KMS-11 (cell line): ENCODE data around the gene C5orf15.
"Not testable (repeated sequence)": the region's sequence is repeated elsewhere in the genome, so short reads cannot be mapped to it uniquely, and the experiment has no call there.

ENCODE experiments used
- H2AFZ ChIP-seq: fragments of 200-600 bp; sonication (generic); 2 replicates; pipeline ENCODE4 v1.6.1; 2016; ENCODE audit warnings: antibody characterized with exemption, mixed run types, low read depth
- H3K27ac ChIP-seq: fragments of 200-600 bp; sonication (generic); 2 replicates; pipeline ENCODE4 v1.6.1; 2016; ENCODE audit warnings: mild to moderate bottlenecking, mixed run types
- H3K27me3 ChIP-seq: fragments of 200-600 bp; sonication (generic); 2 replicates; pipeline ENCODE4 v1.6.1; 2017; ENCODE audit warnings: mild to moderate bottlenecking, low read depth, mixed run types, moderate library complexity; ENCODE audit not compliant: insufficient read depth
- H3K36me3 ChIP-seq: fragments of 200-600 bp; sonication (generic); 2 replicates; pipeline ENCODE4 v1.6.1; 2017; ENCODE audit warnings: mild to moderate bottlenecking, mixed run types; ENCODE audit not compliant: insufficient read depth
- H3K4me1 ChIP-seq: fragments of 200-600 bp; sonication (generic); 2 replicates; pipeline ENCODE4 v1.6.1; 2016; ENCODE audit warnings: mild to moderate bottlenecking, low read depth, mixed run types; ENCODE audit not compliant: poor library complexity, severe bottlenecking
- H3K4me2 ChIP-seq: fragments of 200-600 bp; sonication (generic); 2 replicates; pipeline ENCODE4 v1.7.0; 2016; ENCODE audit warnings: mild to moderate bottlenecking, mixed run types
- H3K4me3 ChIP-seq: fragments of 200-600 bp; sonication (generic); IDR thresholded peaks from 2 replicates; pipeline ENCODE4 v1.6.1; 2017; ENCODE audit warnings: low read depth, low read length, mixed read lengths; ENCODE audit not compliant: insufficient read depth
- H3K79me2 ChIP-seq: fragments of 200-600 bp; sonication (generic); 2 replicates; pipeline ENCODE4 v1.6.1; 2016; ENCODE audit warnings: low read depth, mixed run types; ENCODE audit not compliant: insufficient read depth
- H3K9ac ChIP-seq: fragments of 200-600 bp; sonication (generic); 2 replicates; pipeline ENCODE4 v1.6.1; 2016; ENCODE audit warnings: mild to moderate bottlenecking, mixed run types
- H4K20me1 ChIP-seq: fragments of 200-600 bp; sonication (generic); 2 replicates; pipeline ENCODE4 v1.6.1; 2016; ENCODE audit warnings: mild to moderate bottlenecking, mixed run types; ENCODE audit not compliant: insufficient read depth
- TF ChIP-seq, protein P1 (sequence below): fragments of 200-600 bp; sonication (generic); conservative IDR thresholded peaks from 2 replicates; pipeline ENCODE4 v1.6.1; 2017; ENCODE audit warnings: low read depth, mild to moderate bottlenecking, antibody characterized with exemption, low read length, moderate library complexity, mixed read lengths

The C5orf15 gene

DNA sequence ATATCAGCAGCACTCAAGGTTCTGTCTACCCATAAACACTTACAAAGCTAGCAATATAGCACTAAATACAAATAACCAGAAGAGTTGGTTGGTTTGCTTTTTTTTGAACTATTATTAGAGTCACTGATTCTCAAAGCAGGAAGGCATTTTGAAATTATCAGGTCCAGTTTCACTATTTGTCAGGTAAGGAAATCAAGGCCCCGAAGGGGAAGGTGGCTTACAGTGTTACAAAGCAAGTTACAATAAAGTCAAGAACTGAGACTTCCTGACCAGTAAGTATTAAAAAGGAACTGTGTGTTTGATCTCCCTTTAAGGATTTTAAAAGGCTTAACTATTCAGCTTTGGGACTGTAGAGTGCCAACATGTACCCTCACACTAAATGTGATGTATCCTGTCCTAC is 10.8 kb downstream of the C5orf15 start:
- H3K9ac ChIP-seq, result no peak overlapping the region
- H3K27ac ChIP-seq, result no peak overlapping the region
- TF ChIP-seq, protein P1, sequence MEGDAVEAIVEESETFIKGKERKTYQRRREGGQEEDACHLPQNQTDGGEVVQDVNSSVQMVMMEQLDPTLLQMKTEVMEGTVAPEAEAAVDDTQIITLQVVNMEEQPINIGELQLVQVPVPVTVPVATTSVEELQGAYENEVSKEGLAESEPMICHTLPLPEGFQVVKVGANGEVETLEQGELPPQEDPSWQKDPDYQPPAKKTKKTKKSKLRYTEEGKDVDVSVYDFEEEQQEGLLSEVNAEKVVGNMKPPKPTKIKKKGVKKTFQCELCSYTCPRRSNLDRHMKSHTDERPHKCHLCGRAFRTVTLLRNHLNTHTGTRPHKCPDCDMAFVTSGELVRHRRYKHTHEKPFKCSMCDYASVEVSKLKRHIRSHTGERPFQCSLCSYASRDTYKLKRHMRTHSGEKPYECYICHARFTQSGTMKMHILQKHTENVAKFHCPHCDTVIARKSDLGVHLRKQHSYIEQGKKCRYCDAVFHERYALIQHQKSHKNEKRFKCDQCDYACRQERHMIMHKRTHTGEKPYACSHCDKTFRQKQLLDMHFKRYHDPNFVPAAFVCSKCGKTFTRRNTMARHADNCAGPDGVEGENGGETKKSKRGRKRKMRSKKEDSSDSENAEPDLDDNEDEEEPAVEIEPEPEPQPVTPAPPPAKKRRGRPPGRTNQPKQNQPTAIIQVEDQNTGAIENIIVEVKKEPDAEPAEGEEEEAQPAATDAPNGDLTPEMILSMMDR, result no peak

DNA sequence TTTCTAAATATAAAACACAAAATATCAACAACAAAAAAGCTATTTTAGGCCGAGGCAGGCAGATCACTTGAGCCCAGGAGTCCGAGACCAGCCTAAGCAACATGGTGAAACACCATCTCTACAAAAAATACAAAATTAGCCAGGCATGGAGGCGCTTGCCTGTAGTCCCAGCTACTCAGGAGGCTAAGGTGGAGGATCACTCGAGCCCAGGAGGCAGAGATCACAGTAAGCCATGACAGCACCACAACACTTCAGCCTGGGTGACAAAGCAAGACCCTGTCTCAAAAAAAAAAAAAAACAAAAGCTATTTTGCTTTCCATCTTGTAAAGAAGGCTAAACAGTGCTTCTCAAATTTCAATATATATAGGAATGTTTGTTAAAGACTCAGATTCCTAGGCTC is 11.3 kb downstream of the C5orf15 start:
- Histone ChIP-seq H3K27me3 (no peaks in the 10 kb centered on the region), H3K9ac (no peak overlapping the region), H4K20me1 (no peaks in the 10 kb centered on the region), H3K79me2 (no peaks in the 10 kb centered on the region), H3K27ac (no peak overlapping the region), H3K4me2 (no peak overlapping the region), H3K4me1 (peaks cover under 1% of the 10 kb centered on the region), H3K36me3 (no peaks in the 10 kb centered on the region), H2AFZ (no peak overlapping the region), H3K4me3 (no peak overlapping the region)
- TF ChIP-seq, protein P1, result no peak

More for the DNA sequence above, 10.8 kb downstream of the C5orf15 start:
- H2AFZ ChIP-seq, result no peak overlapping the region
- H3K36me3 ChIP-seq, result no peaks in the 10 kb centered on the region
- no peaks in the 10 kb centered on the region for H4K20me1 ChIP-seq
- no peak overlapping the region for H3K4me2 ChIP-seq
- H3K27me3 ChIP-seq, result no peaks in the 10 kb centered on the region
- H3K4me1 ChIP-seq, result peaks cover 4% of the 10 kb centered on the region
- H3K79me2 ChIP-seq, result no peaks in the 10 kb centered on the region
- H3K4me3 ChIP-seq, result no peak overlapping the region

DNA sequence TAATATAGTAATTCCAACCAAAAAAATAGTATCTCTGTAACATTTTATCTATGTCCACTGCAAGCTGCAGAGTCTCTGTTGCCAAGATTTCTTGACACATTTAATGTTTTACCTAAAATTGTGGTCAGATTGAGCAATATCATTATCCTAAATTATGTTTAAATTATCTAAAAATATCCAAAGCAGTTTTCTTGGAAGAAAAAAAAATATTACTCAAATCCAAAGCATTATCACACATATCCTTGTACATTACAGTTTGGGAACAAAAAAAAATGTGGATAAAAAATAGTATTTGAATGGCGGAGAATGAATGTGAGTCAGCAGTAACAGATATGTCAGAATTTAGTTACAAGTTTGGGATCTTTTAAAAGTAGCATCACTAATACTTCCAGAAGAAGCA is 12.2 kb downstream of the C5orf15 start:
- H3K9ac ChIP-seq, H4K20me1 ChIP-seq, H3K4me2 ChIP-seq, H3K27ac ChIP-seq, H2AFZ ChIP-seq, H3K27me3 ChIP-seq, H3K4me3 ChIP-seq, H3K36me3 ChIP-seq, H3K79me2 ChIP-seq, H3K4me1 ChIP-seq: not testable (repeated sequence)

DNA sequence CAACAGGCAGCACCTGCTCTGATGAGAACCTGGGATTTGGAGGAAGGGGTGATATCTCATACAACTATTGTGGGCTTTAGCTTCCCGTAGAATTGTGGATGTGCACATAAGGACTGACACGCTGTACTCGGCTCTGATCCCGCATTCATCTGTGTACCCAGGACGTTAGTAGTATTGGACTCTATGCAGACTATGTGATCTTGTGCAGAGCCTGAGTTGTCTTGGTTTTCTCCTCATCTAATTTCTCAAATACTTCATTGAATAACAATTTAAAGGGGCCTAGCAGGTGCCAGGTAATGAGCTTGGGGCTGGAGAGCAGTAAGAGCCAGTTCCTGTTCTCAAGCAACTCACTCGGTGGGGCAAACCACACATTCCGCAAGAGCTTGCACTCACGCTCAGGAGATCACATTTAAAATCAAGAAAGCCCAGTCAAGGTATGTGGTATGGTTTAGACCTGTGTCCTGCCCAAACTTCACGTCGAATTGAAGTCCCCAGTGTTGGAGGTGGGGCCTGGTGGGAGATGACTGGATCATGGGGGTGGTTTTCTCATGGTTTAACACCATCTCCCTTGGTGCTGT is 14.8 kb downstream of the C5orf15 start:
- TF ChIP-seq, protein P1, result no peak
- H3K4me1 ChIP-seq, result no peaks in the 10 kb centered on the region
- H3K36me3 ChIP-seq, result no peaks in the 10 kb centered on the region
- no peaks in the 10 kb centered on the region for H3K79me2 ChIP-seq
- no peak overlapping the region for H3K4me2 ChIP-seq
- H3K9ac ChIP-seq, result no peak overlapping the region
- H4K20me1 ChIP-seq, result no peaks in the 10 kb centered on the region
- H3K27me3 ChIP-seq, result no peaks in the 10 kb centered on the region
- H2AFZ ChIP-seq, result no peak overlapping the region
- no peak overlapping the region for H3K4me3 ChIP-seq
- H3K27ac ChIP-seq, result no peak overlapping the region

DNA sequence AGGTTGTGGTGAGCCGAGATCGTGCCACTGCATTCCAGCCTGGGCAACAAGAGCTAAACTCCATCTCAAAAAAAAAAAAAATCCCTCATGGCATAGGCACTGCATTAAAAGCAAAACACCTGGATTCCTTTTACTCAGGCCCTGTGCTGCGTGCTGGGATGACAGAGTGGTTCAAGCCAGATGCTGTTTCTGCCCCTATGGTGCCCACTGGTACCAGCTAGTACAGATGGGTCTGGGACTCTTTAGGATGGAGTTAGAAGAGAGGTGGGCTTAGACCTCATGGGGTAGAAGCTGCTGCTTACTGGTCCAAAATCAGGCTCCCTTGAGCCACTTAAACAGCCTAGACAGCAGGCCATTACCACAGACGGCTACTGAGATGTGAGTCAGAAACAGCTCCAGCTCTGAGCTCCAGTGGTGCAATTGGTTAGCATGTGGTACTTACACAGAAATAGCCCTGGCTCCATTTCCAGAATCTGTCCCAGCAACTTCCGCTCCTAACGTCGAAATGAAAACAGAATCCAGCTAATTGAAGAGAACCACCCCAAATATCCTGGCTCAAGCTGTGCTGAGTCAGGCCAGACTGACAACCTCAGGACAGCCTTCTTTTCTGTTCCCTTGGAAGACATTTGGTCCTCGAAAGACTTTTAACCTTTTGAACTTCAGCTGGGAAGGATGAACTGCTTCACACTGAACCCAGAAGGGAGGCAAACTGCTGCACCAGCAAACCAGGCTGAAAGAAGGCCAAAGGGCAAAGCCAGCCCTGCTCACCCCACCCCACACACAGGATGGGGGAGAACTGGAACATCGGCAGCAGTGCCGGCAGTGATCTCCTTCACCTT is 15.5 kb downstream of the C5orf15 start:
- H3K79me2 ChIP-seq, result no peaks in the 10 kb centered on the region
- no peak overlapping the region for H3K9ac ChIP-seq
- no peak overlapping the region for H3K4me2 ChIP-seq
- no peaks in the 10 kb centered on the region for H4K20me1 ChIP-seq
- H3K27ac ChIP-seq, result no peak overlapping the region
- H3K36me3 ChIP-seq, result no peaks in the 10 kb centered on the region
- TF ChIP-seq, protein P1, result no peak
- H3K4me1 ChIP-seq, result no peaks in the 10 kb centered on the region
- H2AFZ ChIP-seq, result no peak overlapping the region
- no peaks in the 10 kb centered on the region for H3K27me3 ChIP-seq
- no peak overlapping the region for H3K4me3 ChIP-seq
